Endothelial cell of umbilical vein (primary cell): ENCODE results near the gene MGST1. TPM values are rescaled to one million over a fixed set of nuclear protein-coding genes. Genes with fewer than 3 reads are reported as not detected.

Source experiments
- BruUV-seq: library from RNA; stranded (reverse); fragments of 400-500 nt; replicated peaks from 2 replicates; lab custom pipeline; 2021; lab: Mats Ljungman, UMichigan
- CTCF ChIA-PET: fragments of 300-600, 350-600 bp; sonication (Branson Sonifier 250); formaldehyde crosslinking; loops from one replicate; lab custom pipeline; 2021; ENCODE audit warnings: antibody characterized with exemption, inconsistent platforms; lab: Charles Lee
- POLR2A ChIA-PET: fragments of 300-600, 350-600 bp; sonication (Branson Sonifier 250); formaldehyde crosslinking; loops from one replicate; lab custom pipeline; 2021; ENCODE audit warnings: antibody characterized with exemption, inconsistent platforms; lab: Charles Lee
- DNase-seq: peaks from one replicate; pipeline ENCODE4 v3.0.0-alpha.2; 2011; ENCODE audit warnings: low read depth, low spot score
- FAIRE-seq: peaks from 2 replicates; lab custom pipeline; 2011; peaks lifted over from hg19 to GRCh38; lab: Jason Lieb, UNC
- H2AFZ ChIP-seq: 2 replicates; pipeline ENCODE4 v1.6.0; 2012; ENCODE audit warnings: low read depth, low read length, control low read depth, inconsistent platforms
- H3K27ac ChIP-seq: 2 replicates; pipeline ENCODE4 v1.5.1; 2011; ENCODE audit warnings: low read depth, mild to moderate bottlenecking, control low read depth, low read length, moderate library complexity; ENCODE audit not compliant: insufficient read depth
- H3K27me3 ChIP-seq, 2 experiments: 2 replicates each; pipeline versions ENCODE4 v1.6.0 to v1.6.1; 2011; ENCODE audit warnings: low read length in 2 of 2, mixed read lengths in 1 of 2; ENCODE audit not compliant: control insufficient read depth in 2 of 2, insufficient read depth in 2 of 2
- H3K36me3 ChIP-seq, 2 experiments: 2 replicates in 1 of 2; 3 replicates in 1 of 2; pipeline ENCODE4 v1.5.1; 2011; ENCODE audit warnings: low read length in 2 of 2, mild to moderate bottlenecking in 1 of 2, moderate library complexity in 1 of 2; ENCODE audit not compliant: control insufficient read depth in 2 of 2, insufficient read depth in 2 of 2; ENCODE audit errors: extremely low read depth in 1 of 2
- H3K4me1 ChIP-seq: 3 replicates; pipeline ENCODE4 v1.5.1; 2011; ENCODE audit warnings: mild to moderate bottlenecking, low read length; ENCODE audit not compliant: control insufficient read depth, insufficient read depth; ENCODE audit errors: extremely low read depth
- H3K4me2 ChIP-seq: 2 replicates; pipeline ENCODE4 v1.6.1; 2011; ENCODE audit warnings: low read length, control low read depth, mixed read lengths; ENCODE audit not compliant: insufficient read depth
- H3K4me3 ChIP-seq, 3 experiments: fragments of 200-600 bp in 1 of 3; sonication (generic), shearing (Covaris generic) in 1 of 3; replicated peaks in 1 of 3; 2 replicates each; pipeline ENCODE4 v1.5.1; 2011 to 2016; ENCODE audit warnings: control low read depth in 3 of 3, low read length in 3 of 3, mild to moderate bottlenecking in 2 of 3, inconsistent platforms in 1 of 3, low read depth in 1 of 3, moderate library complexity in 1 of 3; ENCODE audit not compliant: insufficient read depth in 1 of 3
- H3K79me2 ChIP-seq: 2 replicates; pipeline ENCODE4 v1.6.0; 2012; ENCODE audit warnings: low read length, inconsistent platforms; ENCODE audit not compliant: control insufficient read depth, insufficient read depth
- H3K9ac ChIP-seq: replicated peaks from 2 replicates; pipeline ENCODE3; 2011; ENCODE audit warnings: low read length, control low read depth; ENCODE audit not compliant: insufficient read depth; ENCODE audit errors: extremely low read depth
- H3K9me1 ChIP-seq: replicated peaks from 3 replicates; pipeline ENCODE4 v1.6.0; 2011; ENCODE audit warnings: mild to moderate bottlenecking, low read length; ENCODE audit not compliant: control insufficient read depth, insufficient read depth; ENCODE audit errors: extremely low read depth
- H3K9me3 ChIP-seq: replicated peaks from 2 replicates; pipeline ENCODE4 v1.5.1; 2012; ENCODE audit warnings: low read length, inconsistent platforms; ENCODE audit not compliant: control insufficient read depth, insufficient read depth
- H4K20me1 ChIP-seq: replicated peaks from 2 replicates; pipeline ENCODE3; 2011; ENCODE audit warnings: mild to moderate bottlenecking, low read length; ENCODE audit not compliant: control insufficient read depth, insufficient read depth; ENCODE audit errors: extremely low read depth
- EZH2 ChIP-seq: IDR thresholded peaks from 2 replicates; pipeline ENCODE4 v1.6.1; 2012; ENCODE audit warnings: borderline replicate concordance, low read depth, mild to moderate bottlenecking, moderate library complexity, low read length, inconsistent platforms; ENCODE audit not compliant: severe bottlenecking
- FOS ChIP-seq: IDR thresholded peaks from 2 replicates; pipeline ENCODE4 v1.6.1; 2011; ENCODE audit warnings: mild to moderate bottlenecking, low read length, moderate library complexity, borderline replicate concordance; ENCODE audit not compliant: insufficient read depth
- GATA2 ChIP-seq: IDR thresholded peaks from 2 replicates; pipeline ENCODE4 v1.7.0; 2011; ENCODE audit warnings: low read depth, mild to moderate bottlenecking, moderate library complexity, mixed read lengths, low read length; ENCODE audit not compliant: insufficient read length, insufficient read depth
- JUN ChIP-seq: IDR thresholded peaks from 2 replicates; pipeline ENCODE4 v1.6.1; 2011; ENCODE audit warnings: borderline replicate concordance, low read depth; ENCODE audit not compliant: insufficient read length, insufficient read depth
- MYC ChIP-seq: IDR thresholded peaks from one replicate; pipeline ENCODE4 v1.6.1; 2011; ENCODE audit warnings: mild to moderate bottlenecking, low read depth, low read length
- POLR2A ChIP-seq: IDR thresholded peaks from 2 replicates; pipeline ENCODE4 v1.6.1; 2012; ENCODE audit warnings: low read depth, mild to moderate bottlenecking, control low read depth, low read length
- POLR2AphosphoS5 ChIP-seq: IDR thresholded peaks from 2 replicates; pipeline ENCODE4 v1.6.1; 2012; ENCODE audit warnings: low read depth, mild to moderate bottlenecking, control low read depth, low read length, moderate library complexity; ENCODE audit not compliant: insufficient read depth
- dilution Hi-C: fragments of 300-500 bp; cut with MboI; formaldehyde crosslinking; loops from one replicate; pipeline ENCODE4 v1.15.0; 2019; ENCODE audit warnings: low sequenced_read_pairs; ENCODE audit not compliant: extremely low pct_ligation_motif_present
- intact Hi-C: fragments of 100-400 bp; cut with micrococcal nuclease; formaldehyde crosslinking; loops from one replicate; pipeline ENCODE4 v1.10.0; 2022
- polyA plus RNA-seq, 4 experiments: library from polyadenylated mRNA; depleted of rRNA in 3 of 4; stranded (reverse) in 3 of 4; unstranded in 1 of 4; fragments of >200 nt; gene quantifications; 2 replicates each; pipeline versions ENCODE4 v1.2.1 to v1.2.3, GENCODE V29; 2011 to 2012; ENCODE audit warnings: missing spikeins in 1 of 4
- total RNA-seq: library from RNA; stranded (reverse); gene quantifications from 2 replicates; pipeline ENCODE4 v1.2.3, GENCODE V29; 2021
- TF ChIP-seq, protein P1 (sequence below), 2 donors: IDR thresholded peaks; 1 replicate in 1 of 2; 2 replicates in 1 of 2; pipeline ENCODE4 v1.5.1; 2011; ENCODE audit warnings: low read length in 2 of 2, mild to moderate bottlenecking in 2 of 2, moderate library complexity in 2 of 2, control low read depth in 1 of 2, inconsistent platforms in 1 of 2, low read depth in 1 of 2; ENCODE audit not compliant: insufficient read depth in 1 of 2; ENCODE audit errors: extremely low read depth in 1 of 2
- TF ChIP-seq, protein P2 (sequence below): IDR thresholded peaks from 2 replicates; pipeline ENCODE4 v1.6.1; 2011; ENCODE audit not compliant: insufficient read depth, insufficient read length

The MGST1 gene
- total and polyA plus RNA-seq, 2 donors (not counting 3 experiments of a cell fraction or from before 2014, with no cell fraction given), result 131 to 170 TPM

DNA sequence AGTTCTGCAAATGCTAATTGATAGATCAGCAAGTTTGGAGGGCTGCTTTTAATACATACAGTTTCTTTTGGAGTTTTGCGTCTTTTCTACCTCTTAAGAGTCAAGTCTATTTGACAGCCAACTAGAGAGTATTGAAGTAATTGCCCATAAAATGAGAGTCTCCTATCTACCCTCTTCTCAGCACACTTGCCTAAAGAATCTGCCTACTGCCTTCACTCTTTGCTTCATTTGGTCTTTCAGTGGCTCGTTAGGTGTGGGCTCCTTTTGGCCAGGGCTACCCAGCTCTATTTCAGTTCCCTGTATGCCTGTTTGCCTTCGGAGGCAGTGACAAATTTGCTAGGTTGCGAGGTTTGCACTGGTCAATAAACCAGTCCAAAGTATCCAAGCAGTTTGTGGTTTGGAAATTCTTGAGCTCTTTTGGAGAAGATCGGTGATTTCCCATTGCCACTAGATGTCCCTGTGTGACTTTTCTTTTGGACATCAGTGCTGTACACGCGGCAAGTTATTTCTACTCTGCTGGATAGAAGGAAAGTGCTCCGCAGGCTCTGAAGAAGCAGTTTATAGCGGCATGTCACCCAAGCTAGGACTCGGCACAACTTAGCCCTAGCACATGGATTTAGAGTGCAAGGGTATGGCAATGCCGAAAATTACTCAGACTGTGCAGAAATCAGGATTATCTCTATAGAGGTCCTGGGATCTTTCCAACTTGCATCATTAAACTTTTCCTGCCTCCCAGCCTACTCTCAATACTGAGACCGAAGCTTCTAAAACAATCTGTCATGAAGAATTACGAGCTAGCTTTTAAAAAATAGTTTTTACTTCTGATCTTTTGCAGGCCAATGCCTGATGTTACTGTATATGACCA is 38.6 kb downstream of the MGST1 start:
- intact Hi-C loops, result loop anchor here (1.0 to 5.0 kb wide), 3 partner anchors 1256 to 1606 kb away; no protein-coding TSS in a partner anchor
- Histone ChIP-seq H4K20me1 (no peaks in the 10 kb centered on the region), H2AFZ (no peak overlapping the region), H3K9me1 (no peaks in the 10 kb centered on the region), H3K9me3 (no peaks in the 10 kb centered on the region), H3K4me1 (no peaks in the 10 kb centered on the region), H3K79me2 (no peaks in the 10 kb centered on the region), H3K4me2 (no peak overlapping the region), H3K9ac (no peak overlapping the region), H3K27me3 (no peaks in the 10 kb centered on the region), H3K27ac (no peak overlapping the region), H3K4me3 (no peak overlapping the region), H3K36me3 (no peaks in the 10 kb centered on the region)
- CTCF ChIA-PET, result interaction anchor here (0.7 to 2.6 kb wide), 12 partner anchors 11 to 1934 kb away, joined by 3 to 67 read pairs (median 4); no protein-coding TSS in a partner anchor
- dilution Hi-C loops, result no loop called here
- POLR2A ChIA-PET, result no interaction called here
- DNase-seq (peak; percentile 50), FAIRE-seq (peak; percentile 81)
- no TSS peak for BruUV-seq
- TF ChIP-seq POLR2A, result no peak
- TF ChIP-seq, protein P1, sequence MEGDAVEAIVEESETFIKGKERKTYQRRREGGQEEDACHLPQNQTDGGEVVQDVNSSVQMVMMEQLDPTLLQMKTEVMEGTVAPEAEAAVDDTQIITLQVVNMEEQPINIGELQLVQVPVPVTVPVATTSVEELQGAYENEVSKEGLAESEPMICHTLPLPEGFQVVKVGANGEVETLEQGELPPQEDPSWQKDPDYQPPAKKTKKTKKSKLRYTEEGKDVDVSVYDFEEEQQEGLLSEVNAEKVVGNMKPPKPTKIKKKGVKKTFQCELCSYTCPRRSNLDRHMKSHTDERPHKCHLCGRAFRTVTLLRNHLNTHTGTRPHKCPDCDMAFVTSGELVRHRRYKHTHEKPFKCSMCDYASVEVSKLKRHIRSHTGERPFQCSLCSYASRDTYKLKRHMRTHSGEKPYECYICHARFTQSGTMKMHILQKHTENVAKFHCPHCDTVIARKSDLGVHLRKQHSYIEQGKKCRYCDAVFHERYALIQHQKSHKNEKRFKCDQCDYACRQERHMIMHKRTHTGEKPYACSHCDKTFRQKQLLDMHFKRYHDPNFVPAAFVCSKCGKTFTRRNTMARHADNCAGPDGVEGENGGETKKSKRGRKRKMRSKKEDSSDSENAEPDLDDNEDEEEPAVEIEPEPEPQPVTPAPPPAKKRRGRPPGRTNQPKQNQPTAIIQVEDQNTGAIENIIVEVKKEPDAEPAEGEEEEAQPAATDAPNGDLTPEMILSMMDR (IDR thresholded peaks at IDR 0.05; ENCODE audit: extremely low read depth in 1 of 2, insufficient read depth in 1 of 2, low read depth in 1 of 2, low read length in 2 of 2), result peak; percentile 28 to 44

DNA sequence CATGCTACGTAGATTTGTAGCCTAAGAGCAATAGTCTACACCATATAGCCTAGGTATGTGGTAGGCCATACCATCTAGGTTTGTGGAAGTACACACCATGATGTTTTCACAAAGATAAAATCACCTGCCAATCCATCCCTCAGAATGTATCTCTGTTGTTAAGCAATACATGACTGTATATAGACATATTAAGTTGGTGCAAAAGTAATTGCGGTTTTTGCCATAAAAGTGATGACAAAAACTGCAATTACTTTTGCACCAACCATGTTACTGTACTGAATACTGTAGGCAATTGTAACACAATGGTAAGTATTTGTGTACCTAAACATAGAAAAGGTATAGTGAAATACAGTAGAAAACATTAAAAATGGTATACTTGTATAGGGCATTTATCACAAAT is 40.5 kb downstream of the MGST1 start:
- DNase-seq, result no peak
- no peak overlapping the region for H3K4me2 ChIP-seq
- no peaks in the 10 kb centered on the region for H3K9me1 ChIP-seq
- no peak overlapping the region for H3K4me3 ChIP-seq
- H2AFZ ChIP-seq, result no peak overlapping the region
- intact Hi-C loops (loop anchor here (2.0 to 5.0 kb wide), 2 partner anchors 1541 to 1604 kb away; no protein-coding TSS in a partner anchor), dilution Hi-C loops (no loop called here)
- no peak overlapping the region for H3K9ac ChIP-seq
- H3K27me3 ChIP-seq, result no peaks in the 10 kb centered on the region
- POLR2A ChIA-PET, result no interaction called here
- H3K79me2 ChIP-seq, result no peaks in the 10 kb centered on the region
- no peaks in the 10 kb centered on the region for H4K20me1 ChIP-seq
- CTCF ChIA-PET, result interaction anchor here (2.3 kb wide), 1 partner anchor 1254 kb away, joined by 11 read pairs; no protein-coding TSS in a partner anchor
- FAIRE-seq, result no peak
- no peaks in the 10 kb centered on the region for H3K9me3 ChIP-seq
- TF ChIP-seq, protein P1 (IDR thresholded peaks at IDR 0.05; ENCODE audit: extremely low read depth in 1 of 2, insufficient read depth in 1 of 2, low read depth in 1 of 2, low read length in 2 of 2), result no peak
- TF ChIP-seq POLR2AphosphoS5 (no peak), GATA2 (no peak), EZH2 (no peak), JUN (no peak), FOS (no peak), MYC (no peak), POLR2A (no peak)
- TF ChIP-seq, protein P2, sequence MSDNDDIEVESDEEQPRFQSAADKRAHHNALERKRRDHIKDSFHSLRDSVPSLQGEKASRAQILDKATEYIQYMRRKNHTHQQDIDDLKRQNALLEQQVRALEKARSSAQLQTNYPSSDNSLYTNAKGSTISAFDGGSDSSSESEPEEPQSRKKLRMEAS, result no peak
- H3K36me3 ChIP-seq, result no peaks in the 10 kb centered on the region
- H3K27ac ChIP-seq, result no peak overlapping the region
- no peaks in the 10 kb centered on the region for H3K4me1 ChIP-seq
- BruUV-seq, result no TSS peak
